Neutrophil (primary cell): ENCODE results near the gene ACAA1.

ENCODE experiments used
- H3K27ac ChIP-seq: fragments of 200-600 bp; sonication (generic); 2 replicates; pipeline ENCODE4 v1.5.1; 2016; ENCODE audit warnings: mild to moderate bottlenecking, moderate library complexity
- H3K27me3 ChIP-seq: fragments of 200-600 bp; sonication (generic); 2 replicates; pipeline ENCODE4 v1.6.0; 2016; ENCODE audit warnings: mild to moderate bottlenecking
- H3K36me3 ChIP-seq: fragments of 200-600 bp; sonication (generic); 2 replicates; pipeline ENCODE4 v1.5.1; 2017
- H3K4me1 ChIP-seq, 2 experiments: fragments of 200-600 bp in 1 of 2; sonication (generic) in 1 of 2; 1 replicate in 1 of 2; 2 replicates in 1 of 2; pipeline versions ENCODE4 v1.5.1 to v1.6.1; 2013 to 2016; ENCODE audit warnings: low read depth in 1 of 2, low read length in 1 of 2, mild to moderate bottlenecking in 1 of 2, moderate library complexity in 1 of 2; ENCODE audit not compliant: control insufficient read depth in 1 of 2, insufficient read depth in 1 of 2
- H3K4me3 ChIP-seq, 2 experiments: fragments of 200-600 bp in 1 of 2; sonication (generic) in 1 of 2; 1 replicate in 1 of 2; 2 replicates in 1 of 2; pipeline ENCODE4 v1.5.1; 2013 to 2016; ENCODE audit warnings: low read depth in 1 of 2, low read length in 1 of 2, mild to moderate bottlenecking in 1 of 2, moderate library complexity in 1 of 2
- H3K9me3 ChIP-seq: fragments of 200-600 bp; sonication (generic); 2 replicates; pipeline ENCODE4 v1.5.1; 2016
- CTCF ChIP-seq: fragments of 200-600 bp; sonication (generic); IDR thresholded peaks from 2 replicates; pipeline ENCODE4 v1.5.1; 2016; ENCODE audit warnings: antibody characterized with exemption

ACAA1 gene

GRCh38 chr3:38136777-38137614 lies at the start of gene ACAA1:
TSS of gene ACAA1 (minus strand) at chr3:38137127. CDS start at chr3:38137035, 92 bp downstream.
- peak; percentile 41 for TF ChIP-seq CTCF
- H3K36me3 ChIP-seq = peaks cover 54% of the 10 kb centered on the region
- no peaks in the 10 kb centered on the region for H3K9me3 ChIP-seq
- peak within 1 kb of the TSS; percentile 94 for H3K27ac ChIP-seq
- H3K27me3 ChIP-seq = no peaks in the 10 kb centered on the region
- peaks cover 72 to 81% of the 10 kb centered on the region in 2 experiments for H3K4me1 ChIP-seq
- H3K4me3 ChIP-seq = peak within 1 kb of the TSS; percentile 88 to 97

GRCh38 chr3:38177181-38177580 lies 40.3 kb upstream of the ACAA1 start:
- Histone ChIP-seq H3K9me3 (no peaks in the 10 kb centered on the region), H3K4me1 (peaks cover 19 to 43% of the 10 kb centered on the region in 2 experiments), H3K27me3 (no peaks in the 10 kb centered on the region), H3K27ac (peak overlapping the region; percentile 35), H3K4me3 (no peak overlapping the region), H3K36me3 (no peaks in the 10 kb centered on the region)
- no peak for TF ChIP-seq CTCF

- no peaks in the 10 kb centered on the region for H3K9me3 ChIP-seq
- no peaks in the 10 kb centered on the region for H3K36me3 ChIP-seq
- TF ChIP-seq CTCF = no peak
- H3K27me3 ChIP-seq = no peaks in the 10 kb centered on the region
- H3K27ac ChIP-seq = peak overlapping the region; percentile 30
- peaks cover 14 to 36% of the 10 kb centered on the region in 2 experiments for H3K4me1 ChIP-seq
- H3K4me3 ChIP-seq = no peak overlapping the region
These were observed 37.0 kb upstream of the ACAA1 start for GRCh38 chr3:38173834-38174418.

- H3K27me3 ChIP-seq = no peaks in the 10 kb centered on the region
- no peak for TF ChIP-seq CTCF
- no peaks in the 10 kb centered on the region for H3K36me3 ChIP-seq
- no peak overlapping the region for H3K27ac ChIP-seq
- no peaks in the 10 kb centered on the region for H3K9me3 ChIP-seq
- H3K4me3 ChIP-seq = no peak overlapping the region
- H3K4me1 ChIP-seq = peaks cover 32 to 48% of the 10 kb centered on the region in 2 experiments
These were observed 34.7 kb upstream of the ACAA1 start for GRCh38 chr3:38171622-38172021.

- H3K4me3 ChIP-seq = no peak overlapping the region
- no peaks in the 10 kb centered on the region for H3K27me3 ChIP-seq
- H3K4me1 ChIP-seq = peaks cover 39 to 57% of the 10 kb centered on the region in 2 experiments
- H3K36me3 ChIP-seq = no peaks in the 10 kb centered on the region
- TF ChIP-seq CTCF = no peak
- H3K9me3 ChIP-seq = no peaks in the 10 kb centered on the region
- no peak overlapping the region for H3K27ac ChIP-seq
These were observed 33.8 kb upstream of the ACAA1 start for GRCh38 chr3:38170722-38171121.
